IPS DF 4.7 (cell line): ENCODE data around the gene CNTD1.
"Not testable (repeated sequence)": the region's sequence is repeated elsewhere in the genome, so short reads cannot be mapped to it uniquely, and the experiment has no call there.

ENCODE experiments used
- DNase-seq: peaks from one replicate; pipeline ENCODE4 v3.0.0-alpha.2; 2013; ENCODE audit warnings: low spot score; ENCODE audit errors: extremely low read depth

Gene CNTD1, protein sequence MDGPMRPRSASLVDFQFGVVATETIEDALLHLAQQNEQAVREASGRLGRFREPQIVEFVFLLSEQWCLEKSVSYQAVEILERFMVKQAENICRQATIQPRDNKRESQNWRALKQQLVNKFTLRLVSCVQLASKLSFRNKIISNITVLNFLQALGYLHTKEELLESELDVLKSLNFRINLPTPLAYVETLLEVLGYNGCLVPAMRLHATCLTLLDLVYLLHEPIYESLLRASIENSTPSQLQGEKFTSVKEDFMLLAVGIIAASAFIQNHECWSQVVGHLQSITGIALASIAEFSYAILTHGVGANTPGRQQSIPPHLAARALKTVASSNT

DNA sequence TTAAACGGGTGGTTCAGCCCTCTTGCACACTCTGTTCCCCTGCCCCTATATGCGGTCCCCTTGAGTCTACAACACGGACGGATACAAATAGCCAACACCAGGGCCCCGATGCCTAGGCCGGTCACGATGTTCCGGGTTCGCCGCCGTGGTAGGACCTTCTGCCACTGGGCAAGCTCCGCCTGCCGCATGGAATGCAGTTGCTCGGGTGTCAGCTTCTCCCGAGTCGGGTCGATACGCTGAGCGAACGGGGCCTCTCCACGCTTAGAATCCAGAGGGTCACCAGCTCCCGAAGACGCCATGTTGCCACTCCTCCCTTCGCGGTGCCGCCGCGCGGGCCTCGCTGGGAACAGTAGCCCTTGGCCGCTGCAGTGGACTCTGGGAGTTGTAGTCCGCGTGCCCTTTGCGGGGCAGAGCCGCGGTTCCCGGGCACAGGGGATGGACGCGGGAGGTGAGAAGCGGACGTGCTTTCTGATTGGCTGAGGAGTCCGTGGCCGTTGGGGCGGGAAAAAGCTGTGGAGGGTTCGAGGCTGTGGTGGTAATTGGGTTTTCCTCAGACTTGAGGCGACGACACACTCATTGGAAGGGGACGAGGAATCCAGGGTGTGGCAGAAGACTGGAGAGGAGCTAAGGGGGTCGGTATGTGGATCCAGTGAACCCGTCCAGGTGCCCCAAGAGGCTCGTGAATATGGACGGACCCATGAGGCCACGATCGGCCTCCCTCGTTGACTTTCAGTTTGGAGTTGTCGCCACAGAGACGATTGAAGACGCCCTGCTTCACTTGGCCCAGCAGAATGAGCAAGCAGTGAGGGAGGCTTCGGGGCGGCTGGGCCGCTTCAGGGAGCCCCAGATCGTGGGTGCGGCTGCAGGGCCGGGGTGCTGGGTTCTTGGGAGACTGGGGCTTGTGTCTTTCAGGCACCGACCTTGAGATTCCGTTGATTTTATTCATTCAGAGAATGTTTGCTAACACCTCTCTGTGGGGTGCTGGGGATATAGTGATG, at the start of gene CNTD1, which contains the start of gene COA3:
Gene CNTD1 (plus strand): TSS at position 479 of the 998 bp plus-strand sequence. CDS start 207 bp downstream, at position 686.
Gene COA3 (minus strand): TSS at position 322 of the 998 bp plus-strand sequence. CDS start 23 bp downstream, at position 299.
- peak; percentile 71 for DNase-seq

DNA sequence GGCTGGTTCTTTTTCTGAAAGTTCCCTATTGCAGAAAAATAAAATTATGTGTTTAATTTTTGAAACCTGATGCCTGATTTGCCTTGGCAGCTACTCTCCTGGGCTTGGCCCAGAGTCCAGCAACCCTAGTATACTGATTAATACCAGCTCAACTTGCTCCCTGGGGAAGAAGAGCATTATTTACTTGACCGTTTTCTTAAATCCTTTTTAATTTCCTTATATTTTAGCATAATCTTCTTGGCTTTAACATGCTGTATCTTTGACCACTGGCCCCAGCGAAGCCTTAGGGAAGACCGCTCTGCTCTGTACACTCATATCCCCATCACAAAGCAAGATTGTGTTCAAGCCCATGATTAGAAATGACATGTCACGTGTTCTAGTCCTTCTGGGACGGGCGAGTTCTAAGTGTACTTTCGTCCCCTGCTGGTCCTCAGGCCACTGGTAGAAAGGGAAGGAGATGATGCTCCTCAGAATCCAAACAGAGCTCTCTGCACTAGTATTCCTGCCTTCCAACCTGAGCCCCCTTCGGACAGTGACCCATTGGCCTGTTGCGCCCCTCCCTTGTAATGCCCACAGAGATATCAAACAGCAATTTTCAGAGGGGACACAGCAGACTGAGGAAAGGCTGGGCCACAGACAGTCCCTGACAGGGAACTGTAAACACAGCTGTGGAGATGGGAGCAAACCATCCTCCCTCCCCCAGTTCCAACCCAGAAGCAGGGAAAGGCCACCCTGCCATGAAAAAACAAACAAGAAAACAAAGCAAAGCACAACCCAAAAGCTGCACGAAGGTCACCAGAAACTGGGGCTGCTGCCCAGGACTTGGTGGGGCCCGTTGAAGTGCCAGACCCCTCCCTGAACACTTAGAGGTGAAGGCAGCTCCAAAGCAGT, 49.5 kb upstream of the CNTD1 start:
- no peak for DNase-seq

DNA sequence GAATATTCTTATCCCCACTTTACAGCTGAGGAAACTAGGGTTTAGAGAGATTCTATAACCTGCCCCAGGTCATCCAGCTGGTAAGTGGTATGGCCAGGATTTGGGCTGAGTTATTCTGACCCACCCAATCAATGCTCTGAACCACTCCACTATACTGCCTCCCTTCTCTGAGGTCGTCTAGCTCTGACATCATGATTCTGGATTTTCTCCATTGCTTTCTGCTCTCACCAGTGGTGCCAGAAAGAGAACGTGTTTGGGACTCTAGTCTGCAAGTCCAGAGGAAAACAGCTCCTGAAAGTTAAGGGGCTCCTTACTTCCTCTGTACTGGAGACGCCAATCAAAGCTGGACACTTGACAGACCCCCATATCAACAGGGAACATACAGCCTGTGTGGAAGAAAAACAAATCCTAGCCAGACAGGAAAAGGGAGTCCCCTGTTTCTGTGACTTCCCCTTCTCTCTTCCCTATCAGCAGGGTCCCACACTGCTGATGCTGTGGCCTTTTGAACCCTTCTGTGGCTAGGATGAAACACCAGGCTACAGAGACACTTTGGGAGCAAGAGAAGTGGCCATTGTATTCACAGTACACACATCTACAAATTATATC, 47.8 kb upstream of the CNTD1 start:
- no peak for DNase-seq

GRCh38 chr17:42751628-42752027, 47.0 kb upstream of the CNTD1 start:
- no peak for DNase-seq

DNA sequence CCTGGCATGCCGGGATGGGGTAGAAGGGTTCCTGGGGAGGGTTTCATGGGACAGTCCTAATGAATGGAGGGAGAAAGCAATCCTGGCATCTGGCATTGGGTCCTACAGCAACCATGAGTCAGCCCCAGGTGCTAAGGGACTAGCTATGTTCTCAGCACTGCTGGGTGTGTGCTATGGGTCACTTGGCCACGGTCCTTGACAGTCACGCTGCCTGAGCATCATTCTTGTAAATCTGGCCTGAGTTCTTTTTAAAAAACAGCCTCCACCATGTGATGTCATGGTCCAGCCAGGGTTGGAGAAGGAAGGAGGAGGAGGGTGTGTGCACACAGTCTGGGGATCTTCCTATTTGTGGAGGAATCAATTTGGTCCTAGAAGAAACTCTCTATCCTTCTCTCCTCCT, 43.9 kb upstream of the CNTD1 start:
- DNase-seq, result no peak

GRCh38 chr17:42759982-42760651, 38.5 kb upstream of the CNTD1 start:
- no peak for DNase-seq

DNA sequence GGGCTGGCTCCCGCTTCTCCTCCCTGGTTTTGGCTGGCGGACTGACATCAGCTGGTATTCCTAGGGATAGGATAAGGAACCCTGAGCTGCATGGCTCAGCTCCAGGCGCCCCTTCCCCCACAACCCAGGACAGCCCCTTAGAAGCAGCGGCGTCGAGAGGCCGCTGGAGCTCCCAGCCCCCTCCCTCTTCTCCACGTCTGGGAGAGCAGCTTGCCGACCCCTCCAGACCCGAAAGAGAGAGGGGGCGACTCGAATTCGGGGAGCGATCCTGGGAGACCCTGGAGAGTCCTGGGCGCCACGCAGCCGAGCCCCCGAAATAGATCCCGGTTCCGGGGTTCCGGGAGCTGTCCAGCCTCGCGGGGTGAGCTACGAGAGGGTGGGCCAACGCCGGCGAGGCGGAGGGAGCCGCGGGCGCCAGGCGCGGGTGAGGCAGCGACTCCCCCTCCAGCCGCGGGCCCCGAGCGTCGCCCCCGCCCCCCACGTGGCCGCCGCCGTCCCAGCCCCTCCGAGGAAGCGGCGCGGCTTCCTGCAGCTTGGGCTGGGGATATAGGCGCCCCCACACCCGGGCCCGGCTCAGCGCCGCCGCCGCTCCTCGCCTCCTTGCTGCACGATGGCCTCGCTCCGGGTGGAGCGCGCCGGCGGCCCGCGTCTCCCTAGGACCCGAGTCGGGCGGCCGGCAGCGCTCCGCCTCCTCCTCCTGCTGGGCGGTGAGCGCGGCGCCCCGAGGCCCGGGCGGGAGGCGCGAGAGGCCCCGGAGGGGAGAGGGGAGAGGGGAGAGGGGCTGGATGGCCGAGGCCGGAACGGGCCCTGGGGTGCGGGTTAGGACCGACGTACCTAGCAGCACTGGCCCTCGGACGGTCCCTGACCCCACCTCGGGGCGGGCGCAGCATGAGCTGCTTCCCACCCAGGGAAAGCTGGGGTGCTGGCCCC, 37.7 kb upstream of the CNTD1 start, which contains the start of gene RAMP2:
Gene RAMP2 (plus strand): TSS at position 576 of the 930 bp plus-strand sequence. CDS start 35 bp downstream, at position 611.
- DNase-seq, result no peak

DNA sequence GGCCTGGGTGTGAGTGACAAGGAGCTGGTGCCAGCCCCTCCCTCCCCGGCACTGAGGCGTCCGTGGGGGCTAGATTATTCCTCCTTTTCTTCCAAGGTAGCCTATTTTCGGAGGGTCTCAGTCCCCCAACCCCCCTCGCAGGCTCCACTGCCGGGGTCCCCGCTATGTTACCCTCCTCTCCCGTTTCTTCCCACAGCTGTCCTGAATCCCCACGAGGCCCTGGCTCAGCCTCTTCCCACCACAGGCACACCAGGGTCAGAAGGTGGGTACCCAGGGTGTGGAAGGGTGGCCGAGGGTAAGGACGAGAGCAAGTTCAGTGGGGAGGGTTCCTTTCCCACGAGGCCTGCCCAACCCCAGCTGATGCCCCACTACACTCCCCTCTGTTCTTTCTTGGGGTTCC, 37.0 kb upstream of the CNTD1 start:
- no peak for DNase-seq

DNA sequence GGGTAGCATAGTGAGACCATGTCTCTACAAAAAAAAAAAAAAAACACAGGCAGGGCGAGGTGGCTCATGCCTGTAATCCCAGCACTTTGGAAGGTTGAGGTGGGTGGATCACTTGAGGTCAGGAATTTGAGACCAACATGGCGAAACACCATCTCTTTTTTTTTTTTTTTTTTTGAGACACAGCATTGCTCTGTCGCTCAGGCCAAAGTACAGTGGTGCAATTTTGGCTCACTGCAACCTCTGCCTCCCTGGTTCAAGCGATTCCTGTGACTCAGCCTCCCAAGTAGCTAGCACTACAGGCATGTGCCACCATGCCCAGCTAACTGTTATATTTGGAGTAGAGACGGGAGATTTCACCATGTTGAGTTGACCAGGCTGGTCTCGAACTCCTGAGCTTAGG, 32.5 kb upstream of the CNTD1 start:
- DNase-seq, result no peak

GRCh38 chr17:42767512-42767911, 31.1 kb upstream of the CNTD1 start:
- no peak for DNase-seq

DNA sequence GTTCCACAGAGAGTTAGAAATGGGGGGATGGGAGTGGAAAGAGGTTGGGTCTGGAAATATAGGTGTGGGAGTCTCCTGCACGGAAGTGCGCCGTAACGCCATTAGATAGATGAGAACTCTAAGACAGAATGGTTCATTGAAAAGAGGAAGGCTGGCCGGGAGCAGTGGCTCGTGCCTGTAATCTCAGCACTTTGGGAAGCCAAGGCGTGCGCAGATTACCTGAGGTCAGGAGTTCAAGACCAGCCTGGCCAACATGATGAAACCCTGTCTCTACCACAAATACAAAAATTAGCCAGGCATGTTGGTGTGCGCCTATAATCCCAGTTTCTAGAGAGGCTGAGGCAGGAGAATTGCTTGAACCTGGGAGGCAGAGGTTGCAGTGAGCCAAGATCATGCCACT, 30.7 kb upstream of the CNTD1 start:
- not testable (repeated sequence) for DNase-seq

DNA sequence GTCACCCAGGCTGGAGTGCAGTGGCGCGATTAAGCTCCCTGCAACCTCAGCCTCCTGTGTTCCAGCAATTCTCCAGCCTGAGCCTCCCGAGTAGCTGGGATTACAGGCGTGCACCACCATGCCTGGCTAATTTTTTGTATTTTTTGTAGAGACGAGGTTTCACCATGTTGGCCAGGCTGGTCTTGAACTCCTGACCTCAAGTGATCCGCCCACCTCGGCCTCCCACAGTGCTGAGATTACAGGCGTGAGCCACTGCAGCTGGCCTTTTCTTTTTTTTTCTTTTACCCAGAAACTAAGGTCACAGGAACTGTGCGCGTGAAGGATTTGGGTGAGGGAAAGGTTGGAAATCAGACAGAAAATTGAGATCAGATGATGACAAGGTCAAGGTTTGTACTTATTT, 28.7 kb upstream of the CNTD1 start:
- not testable (repeated sequence) for DNase-seq

GRCh38 chr17:42772945-42773289, 25.7 kb upstream of the CNTD1 start:
- no peak for DNase-seq

DNA sequence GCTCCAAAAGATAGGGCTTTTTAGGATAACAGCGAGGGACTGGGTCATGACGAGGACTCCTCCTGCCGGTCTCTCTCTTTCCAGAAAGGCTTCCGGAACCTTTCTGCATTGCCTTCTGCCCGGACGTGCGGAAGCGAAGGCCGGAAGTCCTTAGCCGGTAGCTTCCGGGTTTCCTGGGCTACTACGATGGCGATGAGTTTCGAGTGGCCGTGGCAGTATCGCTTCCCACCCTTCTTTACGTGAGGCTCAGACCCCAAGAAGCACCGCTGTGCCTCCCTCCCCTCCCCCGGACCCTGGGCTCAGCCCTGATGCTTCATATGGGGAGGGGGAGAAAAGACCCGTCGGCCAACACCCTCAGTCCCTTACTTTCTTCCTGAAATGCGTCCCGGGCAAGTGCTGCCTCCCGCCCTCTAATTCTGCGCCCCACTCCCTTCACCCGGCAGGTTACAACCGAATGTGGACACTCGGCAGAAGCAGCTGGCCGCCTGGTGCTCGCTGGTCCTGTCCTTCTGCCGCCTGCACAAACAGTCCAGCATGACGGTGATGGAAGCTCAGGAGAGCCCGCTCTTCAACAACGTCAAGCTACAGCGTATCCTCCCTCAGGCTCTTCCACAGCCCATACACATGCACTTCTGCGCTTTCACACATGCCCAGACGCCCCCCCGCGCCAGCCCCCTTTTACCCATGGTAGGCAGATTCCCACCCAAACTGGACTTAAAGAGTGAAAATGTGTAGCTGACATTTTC, 25.2 kb upstream of the CNTD1 start, which contains the start of gene VPS25:
Gene VPS25 (plus strand): TSS at position 160 of the 746 bp plus-strand sequence. CDS start 27 bp downstream, at position 187.
- peak; percentile 51 for DNase-seq

DNA sequence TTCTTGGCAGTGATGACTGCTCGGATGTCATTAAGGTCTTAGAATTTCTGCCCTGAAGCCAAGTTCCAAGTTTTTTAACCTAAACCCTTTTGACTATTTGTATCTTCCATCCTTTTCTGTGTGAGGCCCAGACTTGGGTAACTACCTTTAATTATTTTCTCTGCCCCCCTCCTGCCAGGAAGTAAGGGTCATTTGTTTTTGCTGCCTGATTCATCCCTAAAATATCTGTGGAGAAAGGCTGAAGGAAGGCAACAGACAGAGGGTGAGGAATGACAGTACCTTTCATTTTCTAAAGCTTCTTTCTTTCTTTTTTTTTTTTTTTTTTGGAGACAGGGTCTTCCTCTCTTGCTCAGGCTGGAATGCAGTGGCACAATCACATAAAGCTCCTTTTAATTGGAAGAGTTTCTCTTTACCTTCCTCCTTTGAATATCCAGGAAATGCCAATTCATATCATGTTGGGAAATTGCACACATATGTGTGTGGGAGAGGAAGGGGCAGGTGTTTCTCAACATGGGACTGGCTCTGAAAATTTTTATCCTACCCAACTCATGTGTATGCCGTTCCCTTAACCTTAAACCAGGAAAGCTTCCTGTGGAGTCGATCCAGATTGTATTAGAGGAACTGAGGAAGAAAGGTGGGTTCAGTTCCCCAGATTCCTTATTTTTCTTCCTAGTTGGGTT, 24.5 kb upstream of the CNTD1 start:
- no peak for DNase-seq

DNA sequence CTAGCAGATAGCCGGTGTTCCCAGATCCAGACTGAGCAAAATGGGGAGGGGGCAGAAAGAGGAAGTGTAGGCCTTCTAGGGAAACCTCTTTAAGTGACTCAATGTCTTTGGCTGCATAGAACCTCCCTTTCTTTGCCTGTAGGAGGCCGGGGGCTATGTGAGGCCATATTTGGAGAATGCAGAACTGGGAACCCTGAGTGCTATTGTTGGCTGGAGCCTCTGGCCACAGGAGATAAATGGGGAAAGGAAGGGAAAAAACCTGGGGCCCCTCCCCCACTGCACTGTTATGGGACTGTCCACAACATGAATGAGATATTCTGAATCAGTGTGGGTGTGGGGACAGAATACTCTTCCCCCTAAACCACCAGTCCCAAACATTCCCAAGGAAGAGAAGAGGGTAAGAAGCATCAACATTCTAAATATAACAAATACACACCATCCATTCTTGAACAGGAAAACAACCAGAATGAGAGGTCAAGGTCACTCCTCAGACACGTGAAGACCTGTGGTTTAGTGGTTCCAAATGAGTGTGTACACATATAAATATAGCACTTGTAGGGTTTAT, 23.0 kb upstream of the CNTD1 start:
- no peak for DNase-seq

DNA sequence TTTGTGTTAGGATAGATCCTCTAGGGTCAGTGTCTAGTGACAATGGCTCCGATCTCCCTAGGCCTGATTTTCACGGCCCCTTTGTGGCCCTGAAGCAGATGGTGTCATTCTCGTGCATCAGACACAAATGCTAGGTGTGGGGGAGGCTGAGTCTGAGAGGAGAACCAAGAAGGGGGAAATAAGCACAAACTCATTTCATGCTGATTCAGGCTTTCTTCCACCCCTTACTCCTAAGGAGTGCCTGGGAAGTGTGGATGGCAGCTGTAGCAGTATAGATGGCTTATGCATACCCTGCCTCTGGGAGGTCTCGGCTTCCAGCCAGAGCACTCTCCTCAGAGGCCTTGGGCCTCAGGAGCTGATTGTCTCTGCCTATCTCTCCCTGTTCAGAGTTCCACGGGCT, 20.1 kb upstream of the CNTD1 start:
- no peak for DNase-seq
